ENCODE results near the gene CPT2.
"Not testable (repeated sequence)": the region's sequence is repeated elsewhere in the genome, so short reads cannot be mapped to it uniquely, and the experiment has no call there.

The CPT2 gene

DNA sequence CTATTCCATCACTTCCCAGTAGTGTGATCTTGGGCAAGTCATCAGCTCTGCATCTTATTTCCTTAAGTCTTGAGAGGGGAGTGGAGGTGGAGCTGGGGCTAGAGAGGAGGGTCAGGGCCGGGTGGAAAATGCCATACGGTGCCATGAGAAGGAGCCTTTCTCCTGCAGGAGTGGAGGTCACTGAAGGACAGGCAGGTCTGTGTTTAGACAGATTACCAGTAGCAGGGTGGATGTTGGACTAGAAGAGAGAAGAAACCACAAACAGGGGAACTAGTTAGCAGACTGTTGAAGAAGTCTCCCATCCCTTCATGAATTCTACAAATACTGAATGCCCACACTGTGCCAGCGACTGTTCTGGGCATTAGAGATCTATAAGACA lies 13.9 kb upstream of the CPT2 start:
- DNase-seq = no peak

DNA sequence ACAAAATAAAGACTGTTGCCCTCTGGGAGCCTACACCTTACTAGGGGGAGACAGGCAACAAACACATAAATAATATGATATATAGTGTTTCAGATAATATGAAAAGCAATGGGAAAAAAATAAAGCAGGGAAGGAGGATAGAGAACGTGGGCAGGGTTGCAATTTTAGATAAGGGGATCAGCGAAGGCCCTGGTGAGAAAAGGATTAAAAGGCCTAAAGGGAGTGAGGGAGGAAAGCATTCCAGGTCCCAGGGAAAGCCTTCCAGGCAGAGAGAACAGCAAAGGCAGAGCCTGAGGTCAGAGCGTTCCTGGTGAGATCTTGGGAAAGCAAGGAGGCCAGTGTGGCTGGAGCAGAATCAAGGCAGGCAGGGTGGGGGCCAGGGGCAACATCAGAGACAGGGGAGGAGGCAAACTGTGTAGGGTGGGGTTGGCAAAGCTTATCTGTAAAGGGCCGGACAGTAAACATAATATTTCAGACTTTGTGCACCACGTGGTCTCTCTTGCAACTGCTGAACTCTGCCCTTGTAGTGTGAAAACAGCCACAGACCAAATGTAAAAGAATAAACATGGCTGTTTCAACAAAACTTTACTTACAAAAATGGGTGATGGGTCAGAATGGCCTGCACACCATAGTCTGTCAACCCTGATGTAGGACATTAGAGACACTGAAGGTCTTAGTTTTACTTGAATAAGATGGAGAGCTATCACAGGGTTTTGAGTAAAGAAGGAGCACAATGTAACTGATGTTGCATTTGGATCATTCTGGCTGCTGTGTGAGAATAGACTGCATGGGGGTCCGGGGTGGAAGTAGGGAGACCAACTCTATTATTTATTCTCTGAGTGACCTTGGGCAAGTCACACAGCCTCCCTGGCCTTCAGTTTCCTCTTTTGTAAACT lies 13.3 kb upstream of the CPT2 start:
- no peak for DNase-seq

DNA sequence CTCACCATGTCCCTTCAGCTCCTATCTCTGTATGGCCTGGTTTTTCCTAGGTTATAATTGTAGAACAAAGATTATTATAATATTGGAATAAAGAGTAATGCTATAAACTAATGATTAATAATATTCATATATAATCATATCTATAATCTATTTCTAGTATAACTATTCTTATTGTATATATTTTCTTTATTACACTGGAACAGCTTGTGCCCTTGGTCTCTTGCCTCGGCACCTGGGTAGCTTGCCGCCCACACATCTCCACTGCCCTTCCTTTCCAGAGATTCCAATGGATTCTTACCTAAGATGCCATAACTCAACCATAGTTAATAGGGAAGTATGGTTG lies 10.7 kb upstream of the CPT2 start:
- not testable (repeated sequence) for DNase-seq

DNA sequence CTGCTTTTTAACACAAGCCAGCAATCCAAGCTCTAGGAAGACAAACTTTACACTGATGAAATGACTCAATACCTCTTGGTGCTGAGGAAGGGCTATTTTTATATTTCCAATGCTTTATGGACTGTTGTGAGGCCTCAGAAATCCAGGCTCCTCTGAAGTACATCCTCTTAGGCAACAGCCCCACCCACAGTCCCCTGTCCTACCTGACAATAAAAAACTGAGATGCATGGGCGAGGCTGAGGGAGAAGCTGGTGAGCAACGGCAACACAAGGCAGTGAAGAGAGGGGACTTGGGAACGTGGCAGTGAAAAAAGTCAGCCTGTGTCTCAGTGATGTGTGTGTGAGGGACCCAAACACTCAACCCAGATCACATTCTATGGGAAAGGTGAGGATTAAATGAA lies 10.1 kb upstream of the CPT2 start:
- DNase-seq = no peak

DNA sequence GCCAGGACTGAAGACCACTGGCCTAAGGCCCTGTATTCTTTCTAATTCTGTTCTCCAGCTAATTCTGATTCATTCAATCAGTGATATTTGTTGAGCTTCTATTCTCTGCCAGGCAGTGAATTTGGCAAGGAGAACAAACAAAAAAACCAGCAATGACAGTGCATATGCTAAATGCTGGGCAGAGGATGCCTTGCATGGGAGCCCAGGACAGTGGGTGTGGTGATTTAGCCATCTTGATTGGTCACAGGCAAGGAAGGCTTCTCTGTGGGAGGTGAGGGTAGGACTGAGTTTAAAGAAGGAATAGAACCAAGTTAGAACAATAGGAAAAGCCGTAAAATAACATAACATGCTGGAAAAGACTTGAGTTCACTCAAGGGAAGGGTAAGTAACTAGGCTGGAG lies 9.2 kb upstream of the CPT2 start:
- DNase-seq = no peak

DNA sequence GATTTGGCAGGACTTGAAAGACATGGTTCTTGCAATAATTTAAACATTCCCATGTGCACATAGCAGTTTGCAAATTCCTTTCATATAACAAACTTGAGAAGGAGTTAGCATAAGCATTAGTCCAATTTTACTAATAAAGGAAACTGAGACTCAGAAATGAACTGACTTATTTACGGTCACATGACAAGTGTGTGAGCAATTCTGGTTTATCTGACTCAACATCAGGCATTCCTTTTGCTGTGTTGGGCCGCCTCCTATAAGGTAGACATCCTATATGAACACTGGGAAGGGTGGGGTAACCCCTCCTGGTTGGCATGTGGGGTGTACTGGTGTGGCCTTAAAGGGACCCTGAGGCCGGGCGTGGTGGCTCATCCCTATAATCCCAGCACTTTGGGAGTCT lies 8.5 kb upstream of the CPT2 start:
- DNase-seq = no peak

DNA sequence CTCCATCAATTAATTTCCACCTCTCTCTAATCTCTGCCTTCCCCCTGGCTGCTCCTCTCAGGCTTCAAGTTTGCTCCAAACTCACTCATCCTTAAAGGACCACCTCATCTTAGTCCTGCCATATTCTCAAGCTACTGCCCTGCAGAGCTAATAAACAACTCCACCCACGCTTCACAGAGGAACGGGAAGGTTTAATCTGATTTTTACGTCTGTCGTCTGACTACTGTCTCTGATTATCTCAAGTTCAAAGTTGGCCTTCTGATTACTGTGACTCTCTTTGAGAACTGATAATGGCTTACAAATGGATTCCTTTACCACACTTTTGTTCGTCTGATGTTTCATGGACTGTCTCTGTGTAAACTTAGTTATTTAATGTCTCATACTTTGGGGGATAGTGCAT lies 7.6 kb upstream of the CPT2 start:
- no peak for DNase-seq

DNA sequence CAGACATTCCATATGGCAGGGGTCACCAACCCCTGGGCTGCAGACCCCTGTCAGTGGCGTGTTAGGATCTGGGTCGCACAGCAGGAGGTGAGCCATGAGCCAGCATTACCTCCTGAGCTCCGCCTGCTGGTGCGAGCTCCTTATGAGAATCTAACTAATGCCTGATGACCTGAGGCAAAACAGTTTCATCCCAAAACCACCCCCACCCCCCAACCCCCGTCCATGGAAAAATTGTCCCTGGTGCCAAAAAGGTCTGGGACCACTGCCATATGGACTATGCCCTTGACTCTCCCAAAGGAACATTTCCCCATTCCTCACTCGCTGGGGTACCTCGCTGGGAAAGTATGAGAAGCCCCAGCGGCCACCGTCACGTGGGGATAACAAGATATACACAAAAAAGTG lies 6.4 kb upstream of the CPT2 start:
- no peak for DNase-seq

DNA sequence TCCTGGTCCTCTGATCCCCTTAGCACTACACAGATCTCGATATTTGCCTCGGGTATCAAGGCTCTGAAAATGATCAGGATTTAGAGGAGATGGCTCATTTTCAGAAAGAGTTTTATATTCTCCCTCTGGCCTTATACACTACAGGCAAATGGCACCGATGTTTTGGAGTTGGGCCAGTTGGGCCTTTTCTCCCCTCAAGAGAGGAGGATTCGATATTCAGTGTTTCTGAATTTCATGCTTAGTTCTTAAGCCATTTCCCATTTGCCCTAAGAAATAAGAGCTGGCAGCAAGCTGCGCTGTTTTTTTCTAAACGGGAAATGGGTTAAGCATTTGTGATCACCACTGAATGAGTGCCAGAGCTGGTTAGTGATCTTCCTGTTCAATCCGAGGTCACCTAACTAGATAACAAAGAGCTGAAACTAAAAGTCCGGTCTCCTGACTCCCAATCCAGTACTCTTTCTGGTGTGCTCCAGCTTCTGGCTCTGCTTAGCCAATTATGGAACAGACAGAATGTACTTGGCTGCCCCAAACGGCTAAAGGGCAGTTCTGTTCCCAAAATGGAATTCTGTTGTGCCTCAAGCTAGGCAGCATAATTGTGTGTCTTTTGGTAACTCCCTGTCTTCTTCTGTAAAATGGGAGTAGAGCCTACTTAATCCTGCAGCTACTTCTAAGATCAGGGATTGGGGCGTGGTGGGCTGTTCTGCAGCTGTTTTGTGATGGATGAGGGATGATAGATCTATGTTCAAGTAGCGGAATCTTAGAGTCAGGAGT lies 1.2 kb upstream of the CPT2 start:
- no peak for DNase-seq

DNA sequence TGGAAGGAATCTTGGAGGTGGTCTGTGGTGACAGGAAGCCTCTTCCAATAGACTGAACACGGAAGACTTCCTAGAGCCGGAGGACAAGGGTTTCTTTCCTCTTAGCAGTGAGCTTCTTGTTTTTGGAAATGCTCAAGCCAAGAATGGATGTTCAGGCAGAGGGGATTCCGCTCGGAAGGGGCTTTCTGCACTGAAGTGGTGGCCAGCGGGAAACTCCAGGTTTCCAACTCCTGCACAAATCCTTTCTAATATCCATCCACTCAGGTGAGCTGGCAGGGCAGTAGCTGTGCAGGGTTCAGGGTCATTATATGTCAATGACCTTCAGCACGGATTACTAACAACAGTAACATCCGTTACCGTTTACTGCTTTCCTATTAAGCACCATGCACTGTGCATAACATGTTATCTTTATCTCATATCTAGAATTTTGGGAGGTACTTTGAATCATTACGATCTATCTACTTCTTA lies 573 bp upstream of the CPT2 start:
- DNase-seq = no peak

DNA sequence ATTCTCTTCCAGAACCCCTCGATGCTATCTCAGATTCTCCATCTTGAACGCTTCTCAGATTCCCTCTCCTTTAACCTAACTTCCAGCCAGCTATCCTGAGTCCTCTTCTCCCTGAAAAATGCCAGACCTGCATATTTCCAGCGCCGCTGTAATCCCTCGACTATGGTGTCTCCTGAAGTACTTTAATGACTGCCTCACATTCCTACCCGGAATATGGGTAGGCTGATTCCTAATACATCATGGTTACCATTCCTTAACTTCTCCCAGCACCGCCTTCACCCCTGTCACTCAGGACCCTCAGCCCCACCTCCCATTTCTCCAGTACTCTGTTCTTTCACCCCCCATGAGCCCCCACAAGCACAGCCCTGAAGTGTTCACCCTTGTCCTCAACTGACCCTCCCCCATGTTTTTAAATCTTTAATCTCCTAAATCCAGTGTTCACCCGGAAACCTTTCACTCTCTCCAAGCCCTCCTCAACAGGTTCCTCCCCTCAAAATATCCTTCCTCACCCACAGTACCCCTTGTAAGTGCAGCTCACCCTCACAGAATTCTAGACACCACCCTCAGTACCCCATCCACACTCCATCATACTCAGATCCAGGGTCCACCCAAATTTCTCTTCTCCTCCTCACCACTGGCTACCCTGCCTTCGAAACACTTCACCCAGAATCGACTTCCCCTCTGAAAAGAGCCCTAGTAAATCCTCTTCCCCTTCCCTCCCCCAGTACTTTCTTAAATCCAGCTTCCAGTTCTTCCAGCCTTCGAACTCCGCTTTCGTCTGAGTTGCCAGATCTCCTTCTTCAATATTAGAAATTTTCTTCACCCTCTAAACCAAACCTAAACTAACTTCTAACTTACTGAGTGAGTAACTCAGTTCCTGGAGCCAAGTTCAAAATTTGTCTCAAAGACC lies 922 bp downstream of the CPT2 start:
- no peak for DNase-seq

DNA sequence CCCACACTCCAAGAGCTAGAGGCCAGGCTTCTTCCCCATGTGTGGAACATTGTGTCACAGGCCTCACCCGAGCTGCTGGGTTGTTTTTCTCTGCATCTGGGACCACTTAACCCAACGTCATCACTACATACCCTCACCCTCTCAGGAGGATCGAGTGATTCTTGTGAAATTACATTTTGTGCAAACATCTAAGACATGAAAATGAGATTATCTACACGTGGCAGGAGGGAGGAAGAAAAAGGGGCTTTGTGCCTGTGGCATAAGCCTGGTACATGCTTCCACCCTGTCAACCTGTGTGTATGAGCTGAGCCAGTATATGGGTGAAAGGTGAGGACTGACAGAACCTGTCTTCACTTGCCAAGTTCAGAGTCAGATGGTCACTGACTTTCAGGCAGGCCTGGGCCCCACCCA lies 1.6 kb downstream of the CPT2 start:
- DNase-seq = no peak

DNA sequence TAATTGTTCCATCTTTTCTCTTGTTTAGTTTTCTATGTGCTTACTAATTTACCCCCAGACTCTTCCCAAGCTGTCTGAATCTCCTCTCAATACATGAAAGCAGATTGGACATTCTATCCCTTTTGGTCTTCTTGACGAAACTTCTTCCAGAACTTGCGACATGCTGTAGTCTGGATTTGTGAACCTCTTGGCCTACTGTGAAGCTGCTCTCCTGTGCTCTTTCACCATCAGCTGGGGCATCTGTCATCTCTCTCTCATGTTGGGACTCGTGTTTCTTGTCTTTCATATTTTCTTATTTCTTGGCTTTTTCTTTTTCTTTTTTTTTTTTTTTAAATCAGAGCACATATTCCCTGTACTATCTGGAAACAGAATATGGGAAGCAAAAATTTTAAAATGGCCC lies 6.8 kb downstream of the CPT2 start:
- DNase-seq = no peak

DNA sequence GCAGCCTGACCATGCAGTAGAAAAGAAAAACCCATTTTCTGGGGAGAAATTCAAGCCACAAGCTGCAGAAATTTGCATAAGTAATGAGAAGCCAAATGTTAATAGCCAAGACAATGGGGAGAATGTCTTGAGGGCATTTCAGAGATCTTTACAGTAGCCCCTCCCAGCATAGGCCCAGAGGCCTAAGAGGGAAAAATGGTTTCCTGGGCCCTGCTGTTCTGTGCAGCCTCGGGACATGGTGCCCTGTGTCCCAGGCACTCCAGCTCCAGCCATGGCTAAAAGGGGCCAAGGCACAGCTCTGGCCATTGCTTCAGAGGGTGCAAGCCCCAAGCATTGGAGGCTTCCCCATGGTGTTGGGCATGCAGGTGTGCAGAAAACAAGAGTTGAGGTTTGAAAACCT lies 8.9 kb downstream of the CPT2 start:
- DNase-seq = not testable (repeated sequence)

DNA sequence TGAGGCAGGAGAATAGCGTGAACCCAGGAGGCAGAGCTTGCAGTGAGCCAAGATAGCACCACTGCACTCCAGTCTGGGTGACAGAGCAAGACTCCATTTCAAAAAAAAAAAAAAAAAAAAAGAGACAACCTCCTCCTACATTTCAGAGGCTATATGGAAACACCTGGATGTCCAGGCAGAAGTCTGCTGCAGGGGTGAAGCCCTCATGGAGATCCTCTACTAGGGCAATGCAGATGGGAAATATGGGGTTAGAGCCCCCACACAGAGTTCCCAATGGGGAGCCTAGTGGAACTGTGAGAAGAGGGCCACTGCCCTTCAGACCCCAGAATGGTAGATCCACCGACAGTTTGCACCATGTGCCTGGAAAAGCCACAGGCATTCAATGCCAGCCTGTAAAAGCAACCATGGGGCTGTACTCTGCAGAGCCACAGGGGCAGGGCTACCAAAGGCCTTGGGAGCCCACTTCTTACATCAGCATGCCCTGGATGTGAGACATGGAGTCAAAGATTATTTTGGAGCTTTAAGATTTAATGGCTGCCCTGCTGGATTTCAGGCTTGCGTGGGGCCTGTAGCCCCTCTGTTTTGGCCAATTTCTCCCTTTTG lies 9.6 kb downstream of the CPT2 start:
- DNase-seq = not testable (repeated sequence)

DNA sequence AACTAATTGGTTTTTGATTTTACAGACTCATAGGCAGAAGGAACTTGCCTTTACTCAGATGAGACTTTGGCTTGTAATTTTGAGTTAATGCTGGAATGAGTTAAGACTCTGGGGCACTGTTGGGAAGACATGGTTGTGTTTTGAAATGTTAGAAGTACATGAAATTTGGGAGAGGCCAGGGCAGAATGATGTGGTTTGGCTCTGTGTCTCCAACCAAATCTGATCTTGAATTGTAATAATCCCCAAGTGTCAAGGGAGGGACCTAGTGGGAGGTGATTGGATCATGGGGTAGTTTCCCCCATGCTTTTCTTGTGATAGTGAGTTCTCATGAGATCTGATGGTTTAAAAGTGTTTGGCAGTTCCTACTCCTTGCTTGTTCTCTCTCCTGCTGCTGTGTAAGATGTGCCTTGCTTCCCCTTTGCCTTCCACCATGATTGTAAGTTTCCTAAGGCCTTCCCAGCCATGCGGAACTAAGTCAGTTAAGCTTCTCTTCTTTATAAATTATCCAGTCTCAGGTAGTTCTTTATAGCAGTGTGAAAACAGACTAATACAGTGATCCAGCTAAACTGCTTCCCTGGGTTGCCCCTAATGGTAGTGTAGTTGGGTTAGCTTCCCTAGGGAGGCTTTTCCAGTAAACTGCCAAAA lies 10.2 kb downstream of the CPT2 start:
- DNase-seq = no peak

DNA sequence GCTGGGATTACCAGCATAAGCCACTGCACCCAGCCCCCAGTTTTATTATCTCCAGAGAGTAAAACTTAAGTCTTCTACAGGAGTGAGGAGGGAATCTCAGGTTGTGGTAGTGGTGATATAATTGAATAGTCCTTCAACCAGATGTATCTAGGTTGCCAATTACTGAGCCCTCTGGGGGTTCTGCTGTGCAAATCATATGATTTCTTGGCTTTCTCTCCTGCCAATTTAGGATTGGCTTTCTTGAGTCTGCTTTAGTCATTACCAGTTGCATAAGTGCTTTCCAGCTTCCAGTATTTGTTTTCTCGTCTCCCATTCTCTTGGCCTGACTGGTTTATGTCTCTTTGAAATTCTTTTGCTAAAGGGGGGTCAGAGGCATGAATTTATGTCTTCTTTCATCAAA lies 11.1 kb downstream of the CPT2 start:
- no peak for DNase-seq

DNA sequence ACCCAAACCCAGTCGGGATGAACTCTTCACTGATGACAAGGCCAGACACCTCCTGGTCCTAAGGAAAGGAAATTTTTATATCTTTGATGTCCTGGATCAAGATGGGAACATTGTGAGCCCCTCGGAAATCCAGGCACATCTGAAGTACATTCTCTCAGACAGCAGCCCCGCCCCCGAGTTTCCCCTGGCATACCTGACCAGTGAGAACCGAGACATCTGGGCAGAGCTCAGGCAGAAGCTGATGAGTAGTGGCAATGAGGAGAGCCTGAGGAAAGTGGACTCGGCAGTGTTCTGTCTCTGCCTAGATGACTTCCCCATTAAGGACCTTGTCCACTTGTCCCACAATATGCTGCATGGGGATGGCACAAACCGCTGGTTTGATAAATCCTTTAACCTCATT lies 13.7 kb downstream of the CPT2 start:
- no peak for DNase-seq

DNA sequence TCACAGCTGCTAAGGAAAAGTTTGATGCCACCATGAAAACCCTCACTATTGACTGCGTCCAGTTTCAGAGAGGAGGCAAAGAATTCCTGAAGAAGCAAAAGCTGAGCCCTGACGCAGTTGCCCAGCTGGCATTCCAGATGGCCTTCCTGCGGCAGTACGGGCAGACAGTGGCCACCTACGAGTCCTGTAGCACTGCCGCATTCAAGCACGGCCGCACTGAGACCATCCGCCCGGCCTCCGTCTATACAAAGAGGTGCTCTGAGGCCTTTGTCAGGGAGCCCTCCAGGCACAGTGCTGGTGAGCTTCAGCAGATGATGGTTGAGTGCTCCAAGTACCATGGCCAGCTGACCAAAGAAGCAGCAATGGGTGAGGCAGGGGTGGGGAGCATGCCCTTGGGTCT lies 14.3 kb downstream of the CPT2 start:
- no peak for DNase-seq

DNA sequence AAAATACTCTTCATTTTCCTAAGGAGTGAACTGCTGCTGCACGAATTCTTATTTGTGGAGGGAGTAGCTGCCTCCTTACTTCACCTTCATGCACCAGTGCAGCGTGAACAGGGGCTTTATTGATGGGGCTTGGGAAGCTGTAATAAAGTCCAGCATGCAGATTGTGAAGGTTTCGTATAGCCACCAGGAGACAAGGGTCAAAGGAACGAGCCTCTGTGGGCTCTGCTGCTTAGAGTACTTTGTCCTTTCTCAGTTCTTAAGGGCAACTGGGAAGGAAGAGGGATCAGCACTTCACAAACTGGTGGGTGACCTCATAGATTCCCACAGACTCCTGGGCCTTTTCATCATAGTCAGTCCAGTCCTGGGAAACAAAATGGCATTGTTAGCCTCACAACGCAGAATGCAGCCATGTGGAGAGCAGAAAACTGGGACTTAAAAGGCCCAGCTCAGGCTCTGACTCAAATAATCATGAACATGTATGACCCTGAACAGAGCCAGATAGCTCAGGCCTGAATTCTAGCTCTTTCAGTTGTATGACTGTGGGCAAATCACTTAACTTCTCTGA lies 17.8 kb downstream of the CPT2 start:
- no peak for DNase-seq

DNA sequence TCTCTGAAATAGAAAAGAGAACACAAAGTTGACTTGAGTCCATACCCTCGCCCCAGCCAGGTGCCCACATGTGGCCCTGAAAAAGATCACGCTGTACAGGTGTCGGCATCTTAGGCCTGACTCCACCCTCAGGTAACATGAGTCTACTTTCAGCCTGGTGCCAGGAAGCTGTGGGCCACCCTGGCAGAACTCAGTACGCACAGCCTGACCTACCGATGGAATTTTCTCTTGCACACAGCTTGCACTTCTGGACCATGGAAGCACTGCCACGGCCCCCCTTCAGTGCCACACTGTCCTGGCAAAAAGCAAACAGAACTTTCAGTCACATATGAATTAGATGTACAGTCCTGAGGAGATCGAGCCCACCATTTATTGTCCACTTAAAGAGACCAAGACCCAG lies 21.6 kb downstream of the CPT2 start:
- no peak for DNase-seq

DNA sequence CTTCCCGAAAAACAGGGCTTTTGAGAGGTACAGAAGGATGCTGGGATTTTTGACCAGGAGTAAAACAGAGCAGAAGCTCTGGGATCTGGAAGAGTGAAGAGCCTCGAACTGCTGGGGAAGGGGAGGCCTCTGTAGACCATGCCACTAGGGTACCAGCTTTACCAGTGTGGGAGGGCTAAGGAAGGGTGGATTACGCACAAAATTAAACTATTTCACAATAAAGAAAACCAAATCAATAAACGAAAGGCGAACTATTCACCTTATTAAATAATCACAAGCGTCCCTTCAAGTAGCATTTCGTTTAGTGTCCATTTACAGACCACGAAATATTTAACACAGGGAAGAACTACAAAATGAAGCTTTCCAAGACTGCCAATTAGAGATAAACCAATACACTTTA lies 23.1 kb downstream of the CPT2 start:
- no peak for DNase-seq

Measured in activated CD8-positive, alpha-beta memory T cell treated with anti-CD3 and anti-CD28 coated beads, Interleukin-2, amount 50 U/mL, for 4 hours (primary cell).